Smooth muscle cell of trachea (primary cell): ENCODE measurements around the gene TOLLIP. TPM values are rescaled to one million over a fixed set of nuclear protein-coding genes. Genes with fewer than 3 reads are reported as not detected.

Source experiments
- total RNA-seq: library from RNA; depleted of rRNA; stranded (reverse); fragments of >200 nt; gene quantifications from 2 replicates; pipeline ENCODE4 v1.2.1, GENCODE V29; 2014

TOLLIP gene
- total RNA-seq, result 35.6 and 46.0 TPM in 2 replicates

GRCh38 chr11:1309498-1310317 is at the start of gene TOLLIP:
TOLLIP (minus strand) TSS chr11:1309632; CDS start chr11:1309498, 134 bp downstream.

Other genes with a start within 250 kb of the TOLLIP start
- not detected in 2 replicates for gene MUC2, start 234.8 kb downstream of the TOLLIP start, total RNA-seq
- gene MUC5AC, start 151.7 kb downstream of the TOLLIP start, total RNA-seq, result not detected in 2 replicates
- gene MUC5B, start 86.6 kb downstream of the TOLLIP start, total RNA-seq, result not detected in 2 replicates
- gene BRSK2, start 80.3 kb upstream of the TOLLIP start, total RNA-seq, result 0.99 TPM in 1 of 2 replicates, not detected in the other
- 22.3 and 30.6 TPM in 2 replicates for gene MOB2, start 177.1 kb upstream of the TOLLIP start, total RNA-seq